GM21825 (cell line): ENCODE data around the gene TTC39C.
"Not testable (repeated sequence)": the region's sequence is repeated elsewhere in the genome, so short reads cannot be mapped to it uniquely, and the experiment has no call there.

ENCODE experiments used
- ATAC-seq: cut with Tn5 transposase; IDR thresholded peaks from one replicate; pipeline ENCODE4 v1.9.1; 2021; ENCODE audit warnings: mild to moderate bottlenecking, moderate library complexity; ENCODE audit not compliant: unreplicated experiment

Gene TTC39C

DNA sequence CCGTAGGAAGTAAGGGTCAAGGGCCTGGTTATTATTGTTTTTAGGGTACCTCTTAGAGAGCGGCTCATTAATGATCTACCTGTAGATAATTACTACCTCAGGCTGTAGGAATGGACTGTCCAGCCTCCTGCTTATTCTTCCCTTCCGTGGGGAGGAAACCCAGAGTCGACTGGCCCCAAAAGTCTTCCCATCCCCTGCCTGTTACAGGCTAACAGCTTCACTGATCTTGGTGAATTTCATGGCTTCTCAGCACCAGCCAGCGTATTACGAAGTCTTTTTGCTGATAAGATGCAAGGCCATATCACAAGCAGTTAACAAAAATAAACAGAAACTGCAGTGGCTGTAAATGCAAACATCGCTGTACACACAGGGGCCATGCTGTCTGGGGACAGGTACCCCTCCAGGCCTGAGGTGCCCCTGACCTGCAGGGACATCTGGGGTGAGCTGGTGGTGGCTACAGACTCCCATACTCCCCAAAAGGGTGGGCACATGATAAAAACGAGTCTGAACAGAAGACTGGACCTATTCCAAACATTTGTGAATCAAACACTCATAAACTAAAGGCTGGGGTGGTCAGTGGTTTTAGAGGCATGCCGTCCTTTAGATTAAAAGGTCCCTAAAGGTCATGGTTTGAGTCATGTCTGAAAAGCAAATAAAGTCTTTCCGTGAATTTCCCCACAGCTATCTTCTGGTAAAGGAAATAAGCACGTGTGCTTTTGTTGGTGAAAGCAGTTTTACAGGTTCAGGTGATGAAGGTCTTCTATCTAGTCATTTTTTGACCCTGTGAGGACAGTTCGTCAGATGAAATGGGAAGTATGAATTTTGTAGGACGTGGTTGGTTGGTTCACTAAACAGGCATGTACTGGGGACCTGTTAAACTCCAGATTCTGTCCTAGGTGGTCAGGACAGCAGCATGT lies 36.7 kb downstream of the TTC39C start:
- ATAC-seq = no peak

DNA sequence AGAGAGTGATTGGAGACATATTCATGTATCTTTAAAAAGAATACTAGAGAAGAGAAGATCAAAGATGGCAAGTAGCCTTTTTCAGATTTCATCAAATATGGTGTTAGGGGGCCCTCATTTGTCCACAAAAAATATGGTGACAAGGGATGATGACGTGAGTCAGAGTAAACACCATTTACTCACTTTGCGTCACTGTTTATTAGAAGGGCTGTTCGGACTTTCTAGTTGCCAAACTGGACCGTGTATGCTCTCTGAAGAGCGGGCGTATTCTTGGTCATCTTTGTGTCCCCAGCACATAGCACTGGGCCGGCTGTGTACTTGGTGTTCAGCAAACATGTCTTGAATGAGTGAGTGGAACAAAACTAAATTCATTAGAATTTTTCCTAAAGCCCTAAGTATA lies 37.5 kb downstream of the TTC39C start:
- no peak for ATAC-seq

GRCh38 chr18:24053211-24053610 lies 38.7 kb downstream of the TTC39C start:
- no peak for ATAC-seq

DNA sequence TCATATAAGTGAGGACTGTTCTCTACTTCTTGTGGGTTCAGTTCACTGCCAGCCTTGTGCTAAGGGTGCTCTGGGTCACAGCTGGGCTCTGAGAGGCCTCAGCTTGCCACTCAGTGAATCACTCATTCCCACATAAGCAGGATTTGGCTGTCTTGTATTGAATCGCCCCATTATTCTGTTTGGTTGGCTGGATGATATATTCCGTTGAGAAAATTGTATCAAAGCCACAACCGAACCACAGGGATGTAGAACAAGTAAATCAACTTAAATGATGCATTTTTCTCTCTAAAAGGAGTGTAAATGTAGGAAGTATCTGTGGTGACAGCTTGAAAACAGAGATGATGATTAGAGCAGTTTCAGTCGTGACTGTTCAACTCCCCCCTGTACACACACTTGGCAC lies 39.6 kb downstream of the TTC39C start:
- ATAC-seq = no peak

DNA sequence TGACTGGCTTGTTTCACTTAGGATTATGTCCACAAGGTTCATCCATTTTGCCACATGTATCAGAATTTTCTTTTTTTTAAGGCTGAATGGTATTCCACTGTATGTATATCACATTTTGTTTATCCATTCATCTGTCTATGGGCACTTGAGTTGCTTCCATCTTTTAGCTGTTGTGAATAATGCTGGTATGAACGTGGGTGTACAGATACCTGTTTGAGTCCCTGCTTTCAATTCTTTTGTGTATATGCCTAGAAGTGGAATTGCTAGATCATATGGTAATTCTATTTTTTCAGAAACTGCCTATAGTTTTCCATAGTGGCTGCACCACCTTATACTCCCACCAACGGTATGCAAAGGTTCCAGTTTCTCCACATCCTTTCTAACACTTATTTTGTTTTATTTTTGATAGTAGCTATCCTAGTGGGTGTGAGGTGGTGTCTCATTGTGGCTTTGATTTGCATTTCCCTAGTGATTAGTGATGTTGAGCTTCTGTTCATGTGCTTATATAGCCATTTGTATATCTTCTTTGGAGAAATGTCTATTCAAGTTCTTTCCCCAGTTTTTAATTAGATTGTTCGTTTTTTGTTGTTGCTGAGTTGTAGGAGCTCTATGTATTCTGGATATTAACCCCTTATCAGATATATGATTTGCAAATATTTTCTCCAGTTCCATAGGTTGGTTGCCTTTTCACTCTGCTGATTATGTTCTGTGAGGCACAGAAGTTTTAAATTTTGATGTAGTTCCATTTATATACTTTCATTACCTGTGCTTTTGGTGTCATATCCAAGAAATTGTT lies 40.7 kb downstream of the TTC39C start:
- ATAC-seq = no peak

- ATAC-seq = no peak
These were observed 41.3 kb downstream of the TTC39C start for GRCh38 chr18:24055878-24056277.

DNA sequence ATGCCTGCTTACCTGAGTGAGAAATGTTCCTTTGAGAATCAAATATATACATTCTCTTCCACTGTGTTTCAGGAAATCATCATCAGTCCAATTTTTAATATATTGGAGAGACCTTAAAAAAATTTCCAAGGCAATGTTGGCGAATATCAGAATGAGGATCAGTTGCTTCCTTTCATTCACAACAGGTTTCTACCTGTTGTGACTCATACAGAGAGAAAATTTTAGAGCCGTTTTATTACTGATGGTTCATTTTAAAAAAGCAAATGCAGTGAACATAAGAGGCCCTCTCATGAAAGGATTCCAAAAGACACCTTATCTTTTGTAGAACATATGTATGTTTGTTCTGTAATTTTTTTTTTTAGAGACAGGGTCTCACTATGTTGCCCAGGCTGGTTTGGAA lies 42.0 kb downstream of the TTC39C start:
- no peak for ATAC-seq

DNA sequence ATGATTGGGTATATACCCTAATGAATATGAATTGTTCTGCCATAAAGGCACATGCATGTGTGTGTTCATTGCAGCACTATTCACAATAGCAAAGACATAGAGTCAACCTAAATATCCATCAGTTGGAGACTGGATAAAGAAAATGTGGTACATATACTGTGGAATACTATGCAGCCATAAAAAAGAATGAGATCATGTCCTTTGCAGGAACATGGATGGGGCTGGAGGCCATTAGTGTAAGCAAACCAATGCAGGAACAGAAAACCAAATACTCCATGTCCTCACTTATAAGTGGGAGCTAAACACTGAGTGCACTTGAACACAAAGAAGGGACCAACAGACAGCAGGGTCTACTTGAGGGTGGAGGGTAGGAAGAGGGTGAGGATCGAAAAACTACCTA lies 43.2 kb downstream of the TTC39C start:
- ATAC-seq = no peak

GRCh38 chr18:24059385-24059784 lies 44.8 kb downstream of the TTC39C start:
- ATAC-seq = not testable (repeated sequence)

- ATAC-seq = no peak
These were observed 46.1 kb downstream of the TTC39C start for GRCh38 chr18:24060644-24061043.

DNA sequence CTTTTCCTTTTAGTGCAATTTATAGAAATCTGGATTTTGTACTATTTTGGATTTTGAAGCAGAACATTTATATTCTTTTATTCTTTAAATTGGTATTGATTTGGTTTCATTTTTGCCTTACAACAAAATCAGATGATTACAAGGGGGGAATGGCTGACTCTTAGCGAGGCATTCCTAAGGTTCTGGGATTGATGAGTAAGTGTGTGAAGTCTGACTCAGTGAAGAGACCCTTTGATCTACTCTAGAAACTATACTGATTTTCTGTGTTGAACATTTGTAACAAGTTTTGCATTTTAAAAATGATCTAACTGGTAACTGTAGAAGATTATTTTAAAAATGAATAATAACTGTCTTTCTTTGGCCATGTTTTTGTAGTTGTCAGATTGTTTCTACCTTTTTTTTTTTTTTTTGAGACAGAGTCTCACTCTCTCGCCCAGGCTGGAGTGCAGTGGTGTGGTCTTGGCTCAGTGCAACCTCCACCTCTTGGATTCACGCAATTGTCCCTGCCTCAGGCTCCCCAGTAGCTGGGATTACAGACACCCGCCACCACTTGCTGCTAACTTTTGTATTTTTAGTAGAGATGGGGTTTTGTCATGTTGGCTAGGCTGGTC lies 48.7 kb downstream of the TTC39C start:
- no peak for ATAC-seq

DNA sequence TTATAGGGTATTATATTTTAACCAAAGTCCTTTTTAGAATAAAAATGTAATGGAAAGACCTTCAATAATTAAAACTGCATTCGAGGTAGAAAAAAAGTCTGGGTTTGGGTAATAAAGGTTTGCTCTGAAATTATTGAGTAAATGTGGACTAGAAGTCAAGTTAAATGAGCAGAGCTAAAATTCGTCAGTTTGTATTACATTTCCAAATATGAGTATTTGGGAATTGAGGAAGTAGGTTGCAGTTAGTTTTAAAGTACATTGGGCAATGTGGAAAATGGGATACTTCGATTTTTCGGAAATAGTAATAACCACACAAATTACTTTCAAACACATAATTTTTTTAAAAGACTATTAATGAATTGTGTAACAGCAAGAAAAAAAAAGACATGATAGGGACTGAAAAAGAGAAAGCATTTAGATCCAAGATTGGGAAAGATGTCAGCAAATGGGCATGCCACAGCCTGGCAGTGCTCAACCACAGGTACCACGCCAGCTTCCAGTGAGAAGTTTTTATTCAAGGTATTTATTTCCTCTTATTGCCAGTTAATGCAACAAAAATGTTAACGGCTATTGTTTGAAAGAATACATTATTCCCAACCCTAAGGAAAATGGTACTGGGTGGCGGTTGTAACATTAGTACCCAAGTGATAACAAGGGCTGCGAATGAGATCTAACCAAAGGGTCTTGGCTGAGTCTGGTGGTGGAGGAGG lies 50.0 kb downstream of the TTC39C start:
- no peak for ATAC-seq

DNA sequence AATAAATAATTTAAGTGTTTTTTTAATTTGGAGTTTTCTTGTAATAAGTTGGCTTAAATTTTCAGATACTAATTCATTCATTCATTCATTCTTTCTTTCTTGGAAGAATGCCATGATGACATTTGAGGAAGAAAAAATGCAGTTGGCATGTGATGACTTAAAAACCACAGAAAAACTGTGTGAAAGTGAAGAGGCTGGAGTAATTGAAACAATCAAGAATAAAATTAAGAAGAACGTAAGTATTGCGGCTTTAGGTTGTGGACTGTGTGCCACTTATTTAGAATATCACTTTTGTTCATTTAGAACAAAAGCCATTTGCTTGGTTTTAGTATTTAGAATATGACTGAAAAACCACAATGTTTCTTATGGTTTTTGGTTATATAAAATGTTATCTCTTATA lies 51.4 kb downstream of the TTC39C start:
- no peak for ATAC-seq

DNA sequence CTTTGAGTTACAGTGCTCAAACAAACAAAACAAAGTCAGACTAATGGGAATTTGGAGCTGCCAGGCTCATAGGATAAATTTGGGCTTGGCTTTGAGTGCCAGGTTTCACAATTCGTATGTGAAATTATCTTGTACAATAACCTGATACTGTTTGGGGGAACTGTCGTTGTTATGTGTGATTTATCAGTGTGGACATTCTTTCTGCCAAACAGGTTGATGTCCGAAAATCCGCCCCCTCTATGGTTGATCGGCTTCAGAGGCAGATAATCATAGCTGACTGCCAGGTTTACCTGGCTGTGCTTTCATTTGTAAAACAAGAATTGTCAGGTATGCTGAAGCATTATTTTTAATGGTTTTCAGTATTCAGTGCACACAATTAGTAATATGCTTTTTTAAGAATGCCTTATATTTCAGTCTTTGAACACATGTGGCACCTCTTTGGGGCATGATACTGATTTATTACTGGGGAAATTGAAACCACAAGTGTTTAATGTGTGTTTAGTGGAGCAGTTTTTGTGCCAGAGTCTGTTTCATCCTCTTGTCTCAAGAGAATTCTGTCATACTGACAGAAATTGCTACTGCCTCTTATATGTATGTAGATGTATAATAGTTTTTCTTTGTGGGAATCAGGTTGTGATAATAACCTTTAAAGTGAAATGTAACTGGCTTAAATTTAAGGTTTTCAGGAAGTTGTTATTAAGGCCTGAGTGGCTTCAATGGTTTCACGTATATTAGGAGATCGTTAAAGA lies 54.6 kb downstream of the TTC39C start:
- ATAC-seq = no peak

GRCh38 chr18:24071029-24071428 lies 56.5 kb downstream of the TTC39C start:
- no peak for ATAC-seq

DNA sequence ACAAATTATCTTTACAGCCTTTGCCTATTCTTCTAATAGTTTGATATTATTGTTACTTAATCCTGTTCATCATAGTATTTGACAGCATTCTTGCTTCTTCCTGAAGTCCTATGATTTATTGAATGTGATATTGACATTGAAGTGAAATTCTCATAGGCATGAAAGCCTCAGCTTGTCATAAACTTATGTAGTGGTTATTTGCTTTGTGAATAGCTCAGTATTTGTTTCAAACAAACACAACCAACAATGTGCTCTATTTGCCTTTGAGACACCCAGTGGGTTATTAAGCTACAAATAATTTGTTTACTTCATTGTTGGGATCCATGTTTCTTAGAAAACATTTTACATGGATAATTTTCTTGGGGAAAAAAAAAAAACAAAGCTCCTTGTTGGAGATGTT lies 57.2 kb downstream of the TTC39C start:
- ATAC-seq = no peak

DNA sequence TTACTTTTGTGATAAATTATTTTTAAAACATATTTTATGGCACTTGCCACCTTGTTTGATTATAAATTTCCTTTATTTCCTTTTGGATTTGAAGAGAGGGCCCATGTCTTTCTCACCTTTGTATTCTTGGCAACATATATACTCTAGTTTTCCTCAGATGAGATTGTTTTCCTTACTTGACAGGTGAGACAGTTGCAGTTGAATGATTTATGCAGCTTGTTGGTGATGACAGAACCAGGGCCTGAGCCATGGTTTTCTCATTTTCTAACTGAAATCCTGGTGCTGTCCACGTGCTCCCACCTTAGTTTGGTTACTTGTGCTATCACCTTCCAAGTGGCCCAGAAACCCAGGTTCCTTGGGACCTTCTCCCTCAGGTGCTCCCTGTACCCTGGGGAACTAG lies 58.2 kb downstream of the TTC39C start:
- ATAC-seq = no peak

- no peak for ATAC-seq
These were observed 59.2 kb downstream of the TTC39C start for GRCh38 chr18:24073791-24074190.

GRCh38 chr18:24074757-24075156 lies 60.2 kb downstream of the TTC39C start:
- not testable (repeated sequence) for ATAC-seq
